K562 (cell line): Measurements from ENCODE around the gene AIDA. TPM values are rescaled to one million over a fixed set of nuclear protein-coding genes. Genes with fewer than 3 reads are reported as not detected.

Experiments used
- BCL6 ChIP-seq: fragments of 250-450 bp; sonication (Bioruptor Pico); IDR thresholded peaks from 2 replicates; pipeline ENCODE4 v1.4.0; 2020
- ETV1 ChIP-seq: fragments of 450-650 bp; conservative IDR thresholded peaks from 2 replicates; pipeline ENCODE4 v1.6.1; 2016; ENCODE audit warnings: missing genetic modification characterization, control low read depth, low read depth, missing compliant biosample characterization
- GATA2 ChIP-seq: sonication (generic); formaldehyde crosslinking; IDR thresholded peaks from 2 replicates; pipeline ENCODE4 v1.4.0; 2020; ENCODE audit warnings: mild to moderate bottlenecking, missing genetic modification reagents
- RBM22 ChIP-seq: fragments of 200-400 bp; formaldehyde crosslinking; IDR thresholded peaks from 2 replicates; pipeline ENCODE4 v1.6.1; 2018; ENCODE audit warnings: low read length, low read depth; ENCODE audit not compliant: poor library complexity, severe bottlenecking
- SIRT6 ChIP-seq: IDR thresholded peaks from one replicate; pipeline ENCODE4 v1.6.1; 2012; ENCODE audit warnings: low read depth, mild to moderate bottlenecking, control low read depth, inconsistent platforms, low read length, moderate library complexity
- SMC3 ChIP-seq: conservative IDR thresholded peaks from 2 replicates; pipeline ENCODE4 v1.6.1; 2011; ENCODE audit warnings: low read depth, low read length, improper control_type of control experiment; ENCODE audit not compliant: insufficient read depth
- TAF9B ChIP-seq: fragments of 450-650 bp; IDR thresholded peaks from 2 replicates; pipeline ENCODE4 v1.6.1; 2018; ENCODE audit warnings: mild to moderate bottlenecking; ENCODE audit not compliant: partially characterized antibody
- TOE1 ChIP-seq, 2 experiments: fragments of 450-650 bp in 1 of 2; sonication (generic) in 1 of 2; formaldehyde crosslinking in 1 of 2; IDR thresholded peaks; 2 replicates each; pipeline versions ENCODE4 v1.7.1 to v1.8.0; 2016 to 2022; ENCODE audit warnings: borderline replicate concordance in 2 of 2, mild to moderate bottlenecking in 2 of 2, antibody characterized with exemption in 1 of 2, inconsistent platforms in 1 of 2, low read depth in 1 of 2, missing genetic modification reagents in 1 of 2, moderate library complexity in 1 of 2
- ZNF12 ChIP-seq: sonication (generic); formaldehyde crosslinking; IDR thresholded peaks from 2 replicates; pipeline ENCODE4 v1.4.0; 2020; ENCODE audit warnings: mild to moderate bottlenecking, missing genetic modification reagents
- ZNF3 ChIP-seq: fragments of 250-450 bp; sonication (Bioruptor Pico); IDR thresholded peaks from 2 replicates; pipeline ENCODE4 v1.5.0; 2021; ENCODE audit warnings: mild to moderate bottlenecking, moderate library complexity
- polyA plus RNA-seq, 8 experiments: library from polyadenylated mRNA; depleted of rRNA in 4 of 8; stranded (reverse) in 5 of 8; unstranded in 3 of 8; fragments of >200 nt; fragmentation: Nextera tagmentation in 2 of 8; fragmentation: Illumina TruSeq in 1 of 8; extraction: Ambion mirVana in 2 of 8; extraction: Trizol in 1 of 8; gene quantifications; 2 replicates each; pipeline versions ENCODE4 v1.2.1 to v1.2.3, GENCODE V29; 2011 to 2014; ENCODE audit warnings: inconsistent platforms in 1 of 8, missing spikeins in 1 of 8
- total RNA-seq, 7 experiments: library from RNA; depleted of rRNA in 6 of 7; stranded (reverse); fragments of >200 nt in 6 of 7; fragmentation: Illumina TruSeq in 2 of 7; extraction: Trizol in 2 of 7; gene quantifications; 2 replicates each; pipeline versions ENCODE4 v1.2.1 to v1.2.3, GENCODE V29; 2011 to 2021; ENCODE audit warnings: low replicate concordance in 1 of 7
- TF ChIP-seq, protein P1 (sequence below): fragments of 450-650 bp; IDR thresholded peaks from 2 replicates; pipeline ENCODE4 v1.6.1; 2016; ENCODE audit warnings: low read depth
- TF ChIP-seq, protein P2 (sequence below): sonication (generic); formaldehyde crosslinking; IDR thresholded peaks from 2 replicates; pipeline ENCODE4 v1.5.0; 2020; ENCODE audit warnings: missing genetic modification reagents
- TF ChIP-seq, protein P3 (sequence below): fragments of 250-450 bp; sonication (Bioruptor Pico); IDR thresholded peaks from 2 replicates; pipeline ENCODE4 v1.9.0; 2021; ENCODE audit warnings: mild to moderate bottlenecking, inconsistent platforms

Gene AIDA
- total and polyA plus RNA-seq, 9 of the 15 experiments (the other 6 are each of a cell fraction or from before 2014, with no cell fraction given) = 18.2 to 77.9 (median 24.9) TPM

DNA sequence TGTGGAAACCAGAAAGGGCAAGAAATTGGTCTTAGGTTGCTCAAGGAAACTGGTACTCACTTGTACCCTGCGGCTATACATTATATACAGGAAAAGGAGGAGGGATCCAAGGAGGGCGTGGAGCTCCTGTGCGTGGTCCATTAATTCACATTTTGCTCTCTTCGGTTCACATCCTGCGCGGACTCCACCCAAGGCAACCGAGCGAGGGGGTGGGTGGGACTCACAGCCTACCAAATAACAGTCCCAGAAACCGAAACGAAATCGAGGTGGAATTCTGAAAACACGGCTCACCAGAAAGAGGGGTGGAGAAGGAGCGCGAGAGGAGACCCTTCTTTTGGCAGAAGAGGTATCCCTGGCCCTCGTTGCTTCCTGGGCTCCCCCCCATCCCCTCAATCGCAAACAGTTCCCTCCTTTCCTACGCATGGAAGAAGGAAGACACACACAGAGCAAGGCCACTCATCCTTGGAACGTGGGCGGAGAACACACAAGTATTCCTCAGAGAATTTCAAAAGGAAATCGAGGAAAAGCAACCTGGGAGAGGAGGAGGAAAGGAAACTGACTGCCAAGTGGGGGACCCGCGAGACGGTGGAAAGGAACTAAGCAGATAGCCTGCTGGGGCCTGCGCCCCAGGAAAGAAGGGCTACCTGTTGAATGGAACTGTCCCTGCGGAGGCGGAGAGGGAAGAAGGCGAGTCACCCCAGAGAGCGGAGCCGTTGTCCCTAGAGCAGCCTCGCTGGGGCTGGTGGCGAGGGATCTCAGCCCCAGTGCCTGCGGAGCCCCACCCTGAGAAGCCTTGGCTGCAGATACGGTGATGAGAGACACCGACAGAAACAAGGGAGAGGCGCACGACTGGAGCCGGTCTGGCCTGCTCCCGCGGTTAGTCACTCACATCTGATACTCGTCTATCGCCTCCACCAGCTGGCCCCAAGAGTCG is 705 bp downstream of the AIDA start (continued):
- TF ChIP-seq, protein P1, sequence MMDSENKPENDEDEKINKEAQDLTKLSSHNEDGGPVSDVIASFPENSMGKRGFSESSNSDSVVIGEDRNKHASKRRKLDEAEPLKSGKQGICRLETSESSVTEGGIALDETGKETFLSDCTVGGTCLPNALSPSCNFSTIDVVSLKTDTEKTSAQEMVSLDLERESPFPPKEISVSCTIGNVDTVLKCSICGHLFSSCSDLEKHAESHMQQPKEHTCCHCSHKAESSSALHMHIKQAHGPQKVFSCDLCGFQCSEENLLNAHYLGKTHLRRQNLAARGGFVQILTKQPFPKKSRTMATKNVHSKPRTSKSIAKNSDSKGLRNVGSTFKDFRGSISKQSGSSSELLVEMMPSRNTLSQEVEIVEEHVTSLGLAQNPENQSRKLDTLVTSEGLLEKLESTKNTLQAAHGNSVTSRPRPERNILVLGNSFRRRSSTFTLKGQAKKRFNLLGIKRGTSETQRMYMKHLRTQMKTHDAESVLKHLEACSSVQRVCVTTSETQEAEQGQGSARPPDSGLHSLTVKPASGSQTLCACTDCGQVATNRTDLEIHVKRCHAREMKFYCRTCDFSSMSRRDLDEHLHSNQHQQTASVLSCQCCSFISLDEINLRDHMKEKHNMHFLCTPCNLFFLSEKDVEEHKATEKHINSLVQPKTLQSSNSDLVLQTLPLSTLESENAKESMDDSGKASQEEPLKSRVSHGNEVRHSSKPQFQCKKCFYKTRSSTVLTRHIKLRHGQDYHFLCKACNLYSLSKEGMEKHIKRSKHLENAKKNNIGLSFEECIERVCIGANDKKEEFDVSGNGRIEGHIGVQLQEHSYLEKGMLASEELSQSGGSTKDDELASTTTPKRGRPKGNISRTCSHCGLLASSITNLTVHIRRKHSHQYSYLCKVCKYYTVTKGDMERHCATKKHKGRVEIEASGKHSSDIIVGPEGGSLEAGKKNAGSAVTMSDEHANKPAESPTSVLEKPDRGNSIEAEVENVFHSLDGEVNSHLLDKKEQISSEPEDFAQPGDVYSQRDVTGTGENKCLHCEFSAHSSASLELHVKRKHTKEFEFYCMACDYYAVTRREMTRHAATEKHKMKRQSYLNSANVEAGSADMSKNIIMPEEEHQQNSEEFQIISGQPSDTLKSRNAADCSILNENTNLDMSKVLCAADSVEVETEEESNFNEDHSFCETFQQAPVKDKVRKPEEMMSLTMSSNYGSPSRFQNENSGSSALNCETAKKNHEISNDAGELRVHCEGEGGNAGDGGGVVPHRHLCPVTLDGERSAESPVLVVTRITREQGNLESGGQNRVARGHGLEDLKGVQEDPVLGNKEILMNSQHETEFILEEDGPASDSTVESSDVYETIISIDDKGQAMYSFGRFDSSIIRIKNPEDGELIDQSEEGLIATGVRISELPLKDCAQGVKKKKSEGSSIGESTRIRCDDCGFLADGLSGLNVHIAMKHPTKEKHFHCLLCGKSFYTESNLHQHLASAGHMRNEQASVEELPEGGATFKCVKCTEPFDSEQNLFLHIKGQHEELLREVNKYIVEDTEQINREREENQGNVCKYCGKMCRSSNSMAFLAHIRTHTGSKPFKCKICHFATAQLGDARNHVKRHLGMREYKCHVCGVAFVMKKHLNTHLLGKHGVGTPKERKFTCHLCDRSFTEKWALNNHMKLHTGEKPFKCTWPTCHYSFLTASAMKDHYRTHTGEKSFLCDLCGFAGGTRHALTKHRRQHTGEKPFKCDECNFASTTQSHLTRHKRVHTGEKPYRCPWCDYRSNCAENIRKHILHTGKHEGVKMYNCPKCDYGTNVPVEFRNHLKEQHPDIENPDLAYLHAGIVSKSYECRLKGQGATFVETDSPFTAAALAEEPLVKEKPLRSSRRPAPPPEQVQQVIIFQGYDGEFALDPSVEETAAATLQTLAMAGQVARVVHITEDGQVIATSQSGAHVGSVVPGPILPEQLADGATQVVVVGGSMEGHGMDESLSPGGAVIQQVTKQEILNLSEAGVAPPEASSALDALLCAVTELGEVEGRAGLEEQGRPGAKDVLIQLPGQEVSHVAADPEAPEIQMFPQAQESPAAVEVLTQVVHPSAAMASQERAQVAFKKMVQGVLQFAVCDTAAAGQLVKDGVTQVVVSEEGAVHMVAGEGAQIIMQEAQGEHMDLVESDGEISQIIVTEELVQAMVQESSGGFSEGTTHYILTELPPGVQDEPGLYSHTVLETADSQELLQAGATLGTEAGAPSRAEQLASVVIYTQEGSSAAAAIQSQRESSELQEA = no peak
- TF ChIP-seq TAF9B (peak; percentile 77), ZNF12 (no peak), SIRT6 (no peak), ZNF3 (CRISPR knock-in tag) (no peak), TOE1 (IDR thresholded peaks at IDR 0.05; ENCODE audit: borderline replicate concordance) (0 out of 2 replicates have a peak, but pooled peaks have one; percentile 11), TOE1 (CRISPR knock-in tag; IDR thresholded peaks at IDR 0.05; ENCODE audit: borderline replicate concordance, low read depth) (peak; percentile 83; the same call in 1 of the 2 replicates), SMC3 (no peak), GATA2 (CRISPR knock-in tag) (peak; percentile 76), RBM22 (no peak), BCL6 (no peak), ETV1 (peak; percentile 50; the same call in 1 of the 2 replicates)
- TF ChIP-seq, protein P2, sequence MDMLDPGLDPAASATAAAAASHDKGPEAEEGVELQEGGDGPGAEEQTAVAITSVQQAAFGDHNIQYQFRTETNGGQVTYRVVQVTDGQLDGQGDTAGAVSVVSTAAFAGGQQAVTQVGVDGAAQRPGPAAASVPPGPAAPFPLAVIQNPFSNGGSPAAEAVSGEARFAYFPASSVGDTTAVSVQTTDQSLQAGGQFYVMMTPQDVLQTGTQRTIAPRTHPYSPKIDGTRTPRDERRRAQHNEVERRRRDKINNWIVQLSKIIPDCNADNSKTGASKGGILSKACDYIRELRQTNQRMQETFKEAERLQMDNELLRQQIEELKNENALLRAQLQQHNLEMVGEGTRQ = no peak
- TF ChIP-seq, protein P3, sequence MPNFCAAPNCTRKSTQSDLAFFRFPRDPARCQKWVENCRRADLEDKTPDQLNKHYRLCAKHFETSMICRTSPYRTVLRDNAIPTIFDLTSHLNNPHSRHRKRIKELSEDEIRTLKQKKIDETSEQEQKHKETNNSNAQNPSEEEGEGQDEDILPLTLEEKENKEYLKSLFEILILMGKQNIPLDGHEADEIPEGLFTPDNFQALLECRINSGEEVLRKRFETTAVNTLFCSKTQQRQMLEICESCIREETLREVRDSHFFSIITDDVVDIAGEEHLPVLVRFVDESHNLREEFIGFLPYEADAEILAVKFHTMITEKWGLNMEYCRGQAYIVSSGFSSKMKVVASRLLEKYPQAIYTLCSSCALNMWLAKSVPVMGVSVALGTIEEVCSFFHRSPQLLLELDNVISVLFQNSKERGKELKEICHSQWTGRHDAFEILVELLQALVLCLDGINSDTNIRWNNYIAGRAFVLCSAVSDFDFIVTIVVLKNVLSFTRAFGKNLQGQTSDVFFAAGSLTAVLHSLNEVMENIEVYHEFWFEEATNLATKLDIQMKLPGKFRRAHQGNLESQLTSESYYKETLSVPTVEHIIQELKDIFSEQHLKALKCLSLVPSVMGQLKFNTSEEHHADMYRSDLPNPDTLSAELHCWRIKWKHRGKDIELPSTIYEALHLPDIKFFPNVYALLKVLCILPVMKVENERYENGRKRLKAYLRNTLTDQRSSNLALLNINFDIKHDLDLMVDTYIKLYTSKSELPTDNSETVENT (CRISPR knock-in tag) = 0 out of 2 replicates have a peak, but pooled peaks have one; percentile 21
